RWPE2 (cell line): ENCODE measurements around the gene AQP12A.

Source experiments
- ATAC-seq: fragments of 200-7000 bp; cut with Tn5 transposase; 3 replicates; pipeline ENCODE4 v1.9.1; 2021; ENCODE audit warnings: low read depth
- DNase-seq: peaks from one replicate; pipeline ENCODE4 v3.0.0-alpha.2; 2020; ENCODE audit warnings: low spot score
- H3K27ac ChIP-seq: fragments of 450-650 bp; 2 replicates; pipeline ENCODE4 v1.5.1; 2017; ENCODE audit warnings: mild to moderate bottlenecking; ENCODE audit not compliant: poor library complexity, severe bottlenecking
- H3K27me3 ChIP-seq: fragments of 250-450 bp; sonication (Bioruptor Pico); 2 replicates; pipeline ENCODE4 v1.5.1; 2021; ENCODE audit warnings: mild to moderate bottlenecking, moderate library complexity; ENCODE audit not compliant: insufficient read depth, poor library complexity, severe bottlenecking
- H3K36me3 ChIP-seq: fragments of 250-450 bp; sonication (Bioruptor Pico); 2 replicates; pipeline ENCODE4 v1.5.1; 2020; ENCODE audit warnings: low read depth, mild to moderate bottlenecking, moderate library complexity
- H3K4me1 ChIP-seq: fragments of 250-450 bp; sonication (Bioruptor Pico); 2 replicates; pipeline ENCODE4 v1.5.1; 2021; ENCODE audit warnings: mild to moderate bottlenecking, moderate library complexity; ENCODE audit not compliant: insufficient read depth, poor library complexity, severe bottlenecking
- H3K4me3 ChIP-seq: fragments of 250-450 bp; sonication (Bioruptor Pico); 2 replicates; pipeline ENCODE4 v1.5.1; 2021; ENCODE audit warnings: mild to moderate bottlenecking, moderate library complexity; ENCODE audit not compliant: severe bottlenecking
- H3K9me3 ChIP-seq: fragments of 250-450 bp; sonication (Bioruptor Pico); 2 replicates; pipeline ENCODE4 v1.5.1; 2021; ENCODE audit warnings: mild to moderate bottlenecking, moderate library complexity; ENCODE audit not compliant: severe bottlenecking
- CTCF ChIP-seq: fragments of 450-650 bp; IDR thresholded peaks from one replicate; pipeline ENCODE4 v1.5.1; 2017; ENCODE audit warnings: mild to moderate bottlenecking, moderate library complexity; ENCODE audit not compliant: poor library complexity, severe bottlenecking

Gene AQP12A

GRCh38 chr2:240662681-240663080 is 29.0 kb upstream of the AQP12A start:
- TF ChIP-seq CTCF = no peak
- Histone ChIP-seq H3K27me3 (peaks cover 47% of the 10 kb centered on the region), H3K4me1 (no peaks in the 10 kb centered on the region), H3K9me3 (no peaks in the 10 kb centered on the region), H3K36me3 (no peaks in the 10 kb centered on the region), H3K4me3 (no peak overlapping the region), H3K27ac (no peak overlapping the region)
- DNase-seq = no peak
- ATAC-seq = no peak

GRCh38 chr2:240663546-240664190 is 28.0 kb upstream of the AQP12A start:
- ATAC-seq = no peak
- Histone ChIP-seq H3K9me3 (no peaks in the 10 kb centered on the region), H3K4me1 (no peaks in the 10 kb centered on the region), H3K36me3 (no peaks in the 10 kb centered on the region), H3K4me3 (no peak overlapping the region), H3K27ac (no peak overlapping the region), H3K27me3 (peaks cover 57% of the 10 kb centered on the region)
- TF ChIP-seq CTCF = no peak
- no peak for DNase-seq

- DNase-seq = no peak
- H3K9me3 ChIP-seq = no peaks in the 10 kb centered on the region
- ATAC-seq = no peak
- no peaks in the 10 kb centered on the region for H3K4me1 ChIP-seq
- no peak for TF ChIP-seq CTCF
- no peak overlapping the region for H3K4me3 ChIP-seq
- no peak overlapping the region for H3K27ac ChIP-seq
- H3K36me3 ChIP-seq = no peaks in the 10 kb centered on the region
- H3K27me3 ChIP-seq = peaks cover 58% of the 10 kb centered on the region
These were observed 27.0 kb upstream of the AQP12A start for GRCh38 chr2:240664622-240665021.

GRCh38 chr2:240670402-240670801 is 21.3 kb upstream of the AQP12A start:
- DNase-seq (no peak), ATAC-seq (no peak)
- Histone ChIP-seq H3K4me1 (no peaks in the 10 kb centered on the region), H3K36me3 (no peaks in the 10 kb centered on the region), H3K9me3 (no peaks in the 10 kb centered on the region), H3K27ac (no peak overlapping the region), H3K27me3 (peaks cover 73% of the 10 kb centered on the region), H3K4me3 (no peak overlapping the region)
- no peak for TF ChIP-seq CTCF

- Histone ChIP-seq H3K27me3 (peaks cover 69% of the 10 kb centered on the region), H3K4me3 (no peak overlapping the region), H3K9me3 (no peaks in the 10 kb centered on the region), H3K36me3 (no peaks in the 10 kb centered on the region), H3K4me1 (no peaks in the 10 kb centered on the region), H3K27ac (no peak overlapping the region)
- DNase-seq (no peak), ATAC-seq (no peak)
- no peak for TF ChIP-seq CTCF
These were observed 20.7 kb upstream of the AQP12A start for GRCh38 chr2:240670950-240671349.
